ENCODE measurements around the gene SOCS3. TPM values are rescaled to one million over a fixed set of nuclear protein-coding genes. Genes with fewer than 3 reads are reported as not detected.

The SOCS3 gene
- total RNA-seq, 1 donor from 2014 or later, result 49.9 TPM

GRCh38 chr17:78371056-78371455 is 11.2 kb upstream of the SOCS3 start:
- DNase-seq (ENCODE audit: low spot score), result no peak
- intact Hi-C loops (cut with DNase I), result no loop called here

GRCh38 chr17:78369791-78370381 is 10.0 kb upstream of the SOCS3 start:
- intact Hi-C loops (cut with DNase I), result no loop called here
- no peak for DNase-seq (ENCODE audit: low spot score)

- intact Hi-C loops (cut with DNase I), result no loop called here
- no peak for DNase-seq (ENCODE audit: low spot score)
These were observed 9.1 kb upstream of the SOCS3 start for GRCh38 chr17:78368854-78369495.

GRCh38 chr17:78368348-78368747 is 8.5 kb upstream of the SOCS3 start:
- intact Hi-C loops (cut with DNase I), result no loop called here
- DNase-seq (ENCODE audit: low spot score), result no peak

GRCh38 chr17:78367193-78367592 is 7.3 kb upstream of the SOCS3 start:
- DNase-seq (ENCODE audit: low spot score), result no peak
- intact Hi-C loops (cut with DNase I), result no loop called here

GRCh38 chr17:78366109-78366848 is 6.4 kb upstream of the SOCS3 start:
- intact Hi-C loops (cut with DNase I), result no loop called here

GRCh38 chr17:78365561-78366108 is 5.8 kb upstream of the SOCS3 start:
- DNase-seq (ENCODE audit: low spot score), result no peak
- intact Hi-C loops (cut with DNase I), result no loop called here

More at GRCh38 chr17:78366109-78366848, 6.4 kb upstream of the SOCS3 start:
- DNase-seq (ENCODE audit: low spot score), result no peak

- DNase-seq (ENCODE audit: low spot score), result no peak
- intact Hi-C loops (cut with DNase I), result no loop called here
These were observed 4.8 kb upstream of the SOCS3 start for GRCh38 chr17:78364436-78365281.

GRCh38 chr17:78362671-78363070 is 2.8 kb upstream of the SOCS3 start:
- intact Hi-C loops (cut with DNase I), result no loop called here

GRCh38 chr17:78362232-78362631 is 2.4 kb upstream of the SOCS3 start:
- intact Hi-C loops (cut with DNase I), result no loop called here
- DNase-seq (ENCODE audit: low spot score), result no peak

More at GRCh38 chr17:78362671-78363070, 2.8 kb upstream of the SOCS3 start:
- no peak for DNase-seq (ENCODE audit: low spot score)

- intact Hi-C loops (cut with DNase I), result loop anchor here (2.0 kb wide), 3 partner anchors 46 to 70 kb away; no protein-coding TSS in a partner anchor
These were observed 1.4 kb upstream of the SOCS3 start for GRCh38 chr17:78361225-78361701.

GRCh38 chr17:78360371-78361224 is 721 bp upstream of the SOCS3 start:
- DNase-seq (ENCODE audit: low spot score), result peak; percentile 98
- intact Hi-C loops (cut with DNase I), result loop anchor here (1.0 to 2.0 kb wide), 4 partner anchors 37 to 70 kb away; no protein-coding TSS in a partner anchor

More at GRCh38 chr17:78361225-78361701, 1.4 kb upstream of the SOCS3 start:
- DNase-seq (ENCODE audit: low spot score), result no peak

GRCh38 chr17:78359321-78359996 is 418 bp downstream of the SOCS3 start:
- DNase-seq (ENCODE audit: low spot score), result no peak
- intact Hi-C loops (cut with DNase I), result loop anchor here (2.0 to 5.0 kb wide), 2 partner anchors 17 to 102 kb away; no protein-coding TSS in a partner anchor

GRCh38 chr17:78358538-78359320 is 1.1 kb downstream of the SOCS3 start:
- intact Hi-C loops (cut with DNase I), result loop anchor here (2.0 to 5.0 kb wide), 2 partner anchors 16 to 101 kb away; no protein-coding TSS in a partner anchor
- no peak for DNase-seq (ENCODE audit: low spot score)

GRCh38 chr17:78357672-78358537 is 2.0 kb downstream of the SOCS3 start:
- intact Hi-C loops (cut with DNase I), result loop anchor here (2.0 to 5.0 kb wide), 2 partner anchors 15 to 101 kb away; no protein-coding TSS in a partner anchor
- no peak for DNase-seq (ENCODE audit: low spot score)

GRCh38 chr17:78357177-78357586 is 2.7 kb downstream of the SOCS3 start:
- intact Hi-C loops (cut with DNase I), result loop anchor here (5.0 kb wide), 1 partner anchor 100 kb away; no protein-coding TSS in a partner anchor
- DNase-seq (ENCODE audit: low spot score), result peak; percentile 87
